Erythroblast (primary cell): Measurements from ENCODE around the gene GNAL.

Experiments
- GATA1 ChIP-seq: IDR thresholded peaks from 2 replicates; pipeline ENCODE4 v1.6.1; 2011; ENCODE audit warnings: low read depth, mild to moderate bottlenecking, control low read depth, low read length, moderate library complexity
- POLR2A ChIP-seq: IDR thresholded peaks from 2 replicates; pipeline ENCODE4 v1.6.1; 2011; ENCODE audit warnings: mild to moderate bottlenecking, low read length

- no peak for TF ChIP-seq POLR2A
- TF ChIP-seq GATA1 = no peak
Observed at GRCh38 chr18:11728249-11728648, 39.2 kb downstream of the GNAL start.
